ENCODE data around the gene BRCA2.

The BRCA2 gene

DNA sequence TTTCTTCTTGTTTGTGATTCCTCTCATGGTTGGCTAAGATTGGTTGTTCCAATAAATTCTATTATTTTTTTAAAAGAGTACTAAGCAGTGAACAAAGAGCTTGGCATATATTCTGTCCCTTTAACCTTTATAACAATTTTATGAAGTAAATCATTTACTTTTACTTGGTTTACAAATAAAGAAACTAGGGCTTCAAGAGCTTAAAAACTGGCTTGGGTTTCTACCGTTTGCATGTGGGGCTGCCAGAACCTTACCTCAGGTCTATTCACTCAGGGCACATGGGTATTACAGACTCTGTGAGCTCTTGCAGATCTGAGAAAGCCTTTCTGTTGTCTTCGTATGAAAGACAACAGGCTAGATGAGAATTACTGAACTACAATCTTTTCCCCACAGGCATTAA, 99.3 kb downstream of the BRCA2 start:
- Histone ChIP-seq H3K36me3 (ENCODE audit: insufficient read depth, low read length) (no peaks in the 10 kb centered on the region), H3K4me1 (ENCODE audit: control insufficient read depth, insufficient read depth, low read length, unreplicated experiment) (no peaks in the 10 kb centered on the region), H3K79me2 (ENCODE audit: control insufficient read depth, insufficient read depth, low read length, unreplicated experiment) (no peaks in the 10 kb centered on the region), H2AFZ (ENCODE audit: low read length, unreplicated experiment) (no peak overlapping the region), H3K4me3 (ENCODE audit: low read depth, low read length) (no peak overlapping the region), H3K27me3 (ENCODE audit: insufficient read depth, low read length) (no peaks in the 10 kb centered on the region), H3K27ac (ENCODE audit: low read depth, low read length) (no peak overlapping the region)

DNA sequence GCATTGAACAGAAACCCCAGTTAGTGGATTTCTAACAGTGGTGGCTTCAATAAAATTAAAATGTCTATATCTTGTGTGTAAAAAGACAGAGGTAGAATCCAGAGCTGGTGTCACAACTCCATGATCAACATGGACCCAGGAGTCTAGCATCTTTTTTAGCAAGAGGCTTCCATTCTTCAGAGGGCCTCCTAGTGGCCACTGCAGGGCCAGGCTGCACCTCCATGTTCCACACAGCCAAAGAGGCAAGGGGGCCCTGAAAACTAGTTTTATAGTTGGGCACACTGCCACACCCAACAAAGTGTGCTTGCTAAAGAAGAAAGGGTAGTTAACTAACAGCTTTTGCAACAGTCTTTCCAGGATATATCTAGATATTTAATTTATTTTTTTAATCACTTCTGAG, 99.7 kb downstream of the BRCA2 start:
- H3K79me2 ChIP-seq (ENCODE audit: control insufficient read depth, insufficient read depth, low read length, unreplicated experiment): no peaks in the 10 kb centered on the region
- no peaks in the 10 kb centered on the region for H3K27me3 ChIP-seq (ENCODE audit: insufficient read depth, low read length)
- H3K4me3 ChIP-seq (ENCODE audit: low read depth, low read length): no peak overlapping the region
- H3K4me1 ChIP-seq (ENCODE audit: control insufficient read depth, insufficient read depth, low read length, unreplicated experiment): no peaks in the 10 kb centered on the region
- no peaks in the 10 kb centered on the region for H3K36me3 ChIP-seq (ENCODE audit: insufficient read depth, low read length)
- no peak overlapping the region for H2AFZ ChIP-seq (ENCODE audit: low read length, unreplicated experiment)
- H3K27ac ChIP-seq (ENCODE audit: low read depth, low read length): no peak overlapping the region

DNA sequence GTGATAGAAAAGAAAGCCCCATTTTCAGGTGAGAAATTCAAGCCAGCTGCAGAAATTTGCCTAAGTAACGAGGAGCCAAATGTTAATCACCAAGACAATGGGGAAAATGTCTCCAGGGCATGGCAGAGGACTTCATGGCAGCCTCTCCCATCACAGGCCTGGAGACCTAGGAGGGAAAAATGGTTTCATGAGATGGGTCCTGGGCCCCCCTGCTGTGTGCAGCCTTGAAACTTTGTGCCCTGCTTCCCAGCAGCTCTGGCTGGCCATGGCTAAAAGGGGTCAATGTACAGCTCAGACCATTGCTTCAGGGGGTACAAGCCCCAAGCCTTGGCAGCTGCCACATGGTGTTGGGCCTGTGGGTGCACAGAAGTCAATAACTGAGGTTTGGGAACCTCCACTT, 102.7 kb downstream of the BRCA2 start:
- H2AFZ ChIP-seq (ENCODE audit: low read length, unreplicated experiment): no peak overlapping the region
- H3K79me2 ChIP-seq (ENCODE audit: control insufficient read depth, insufficient read depth, low read length, unreplicated experiment): no peaks in the 10 kb centered on the region
- no peaks in the 10 kb centered on the region for H3K36me3 ChIP-seq (ENCODE audit: insufficient read depth, low read length)
- no peaks in the 10 kb centered on the region for H3K27me3 ChIP-seq (ENCODE audit: insufficient read depth, low read length)
- H3K4me1 ChIP-seq (ENCODE audit: control insufficient read depth, insufficient read depth, low read length, unreplicated experiment): no peaks in the 10 kb centered on the region
- no peak overlapping the region for H3K27ac ChIP-seq (ENCODE audit: low read depth, low read length)
- H3K4me3 ChIP-seq (ENCODE audit: low read depth, low read length): no peak overlapping the region

DNA sequence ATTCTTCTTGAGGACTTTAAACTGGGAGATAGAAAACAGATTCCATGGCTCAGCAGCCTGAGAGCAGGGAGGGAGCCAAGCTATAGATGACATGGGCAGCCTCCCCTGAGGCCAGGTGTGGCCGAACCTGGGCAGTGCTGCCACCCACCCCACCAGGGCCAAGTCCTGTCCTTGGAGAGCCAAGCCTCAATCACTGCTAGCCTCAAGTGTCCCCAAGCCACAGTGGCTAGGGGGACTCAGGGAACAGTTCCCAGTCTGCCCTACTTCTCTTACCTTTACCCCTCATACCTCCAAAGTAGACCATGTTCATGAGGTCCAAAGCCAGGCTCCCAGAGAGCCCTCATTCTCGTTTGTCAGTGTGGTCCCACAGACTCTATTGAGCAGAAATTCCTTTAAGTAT, 104.6 kb downstream of the BRCA2 start:
- Histone ChIP-seq H3K36me3 (ENCODE audit: insufficient read depth, low read length) (no peaks in the 10 kb centered on the region), H3K4me1 (ENCODE audit: control insufficient read depth, insufficient read depth, low read length, unreplicated experiment) (no peaks in the 10 kb centered on the region), H2AFZ (ENCODE audit: low read length, unreplicated experiment) (no peak overlapping the region), H3K4me3 (ENCODE audit: low read depth, low read length) (no peak overlapping the region), H3K79me2 (ENCODE audit: control insufficient read depth, insufficient read depth, low read length, unreplicated experiment) (no peaks in the 10 kb centered on the region), H3K27me3 (ENCODE audit: insufficient read depth, low read length) (no peaks in the 10 kb centered on the region), H3K27ac (ENCODE audit: low read depth, low read length) (no peak overlapping the region)

DNA sequence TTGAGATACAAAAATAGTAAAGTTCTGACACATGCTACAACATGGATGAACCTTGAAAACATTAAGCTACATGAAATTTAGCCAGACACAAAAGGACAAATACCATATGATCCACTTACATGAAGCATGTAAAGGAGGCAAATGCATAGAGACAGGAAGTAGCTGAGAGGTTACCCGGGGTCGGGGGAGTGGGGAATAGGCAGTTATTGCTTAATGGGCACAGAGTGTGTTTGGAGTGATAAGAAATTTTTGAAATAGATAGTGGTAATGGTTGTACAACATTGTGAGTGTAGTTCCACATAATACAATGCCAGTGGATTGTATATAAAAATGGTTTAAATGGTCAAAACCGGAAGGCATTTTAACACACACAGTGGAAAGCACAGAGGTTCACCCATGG, 108.3 kb downstream of the BRCA2 start:
- peaks cover 9% of the 10 kb centered on the region for H3K4me1 ChIP-seq (ENCODE audit: control insufficient read depth, insufficient read depth, low read length, unreplicated experiment)
- no peak overlapping the region for H2AFZ ChIP-seq (ENCODE audit: low read length, unreplicated experiment)
- no peak overlapping the region for H3K27ac ChIP-seq (ENCODE audit: low read depth, low read length)
- no peaks in the 10 kb centered on the region for H3K79me2 ChIP-seq (ENCODE audit: control insufficient read depth, insufficient read depth, low read length, unreplicated experiment)
- H3K36me3 ChIP-seq (ENCODE audit: insufficient read depth, low read length): no peaks in the 10 kb centered on the region
- no peak overlapping the region for H3K4me3 ChIP-seq (ENCODE audit: low read depth, low read length)
- H3K27me3 ChIP-seq (ENCODE audit: insufficient read depth, low read length): no peaks in the 10 kb centered on the region

DNA sequence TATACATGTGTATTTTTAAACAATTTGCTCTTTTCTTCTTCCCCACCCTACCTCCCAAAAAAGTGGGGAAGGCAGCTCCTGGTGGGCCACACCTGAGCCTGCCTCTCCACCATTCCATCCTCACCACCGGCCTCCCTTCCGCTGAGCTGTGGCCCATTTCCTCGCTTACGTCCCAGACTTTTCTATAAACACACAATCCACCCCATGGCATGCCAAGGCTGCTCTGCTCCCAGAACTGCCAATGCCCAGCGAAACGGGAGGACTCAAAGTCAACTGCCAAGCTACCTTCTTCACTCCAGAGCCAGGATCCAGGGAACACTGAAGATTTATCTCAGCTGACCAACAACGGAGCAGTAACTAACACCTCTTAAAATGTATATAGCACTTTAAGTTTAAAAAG, 109.8 kb downstream of the BRCA2 start:
- H3K4me1 ChIP-seq (ENCODE audit: control insufficient read depth, insufficient read depth, low read length, unreplicated experiment): peaks cover 9% of the 10 kb centered on the region
- no peak overlapping the region for H2AFZ ChIP-seq (ENCODE audit: low read length, unreplicated experiment)
- H3K36me3 ChIP-seq (ENCODE audit: insufficient read depth, low read length): no peaks in the 10 kb centered on the region
- H3K79me2 ChIP-seq (ENCODE audit: control insufficient read depth, insufficient read depth, low read length, unreplicated experiment): no peaks in the 10 kb centered on the region
- H3K27me3 ChIP-seq (ENCODE audit: insufficient read depth, low read length): no peaks in the 10 kb centered on the region
- no peak overlapping the region for H3K27ac ChIP-seq (ENCODE audit: low read depth, low read length)
- H3K4me3 ChIP-seq (ENCODE audit: low read depth, low read length): no peak overlapping the region

DNA sequence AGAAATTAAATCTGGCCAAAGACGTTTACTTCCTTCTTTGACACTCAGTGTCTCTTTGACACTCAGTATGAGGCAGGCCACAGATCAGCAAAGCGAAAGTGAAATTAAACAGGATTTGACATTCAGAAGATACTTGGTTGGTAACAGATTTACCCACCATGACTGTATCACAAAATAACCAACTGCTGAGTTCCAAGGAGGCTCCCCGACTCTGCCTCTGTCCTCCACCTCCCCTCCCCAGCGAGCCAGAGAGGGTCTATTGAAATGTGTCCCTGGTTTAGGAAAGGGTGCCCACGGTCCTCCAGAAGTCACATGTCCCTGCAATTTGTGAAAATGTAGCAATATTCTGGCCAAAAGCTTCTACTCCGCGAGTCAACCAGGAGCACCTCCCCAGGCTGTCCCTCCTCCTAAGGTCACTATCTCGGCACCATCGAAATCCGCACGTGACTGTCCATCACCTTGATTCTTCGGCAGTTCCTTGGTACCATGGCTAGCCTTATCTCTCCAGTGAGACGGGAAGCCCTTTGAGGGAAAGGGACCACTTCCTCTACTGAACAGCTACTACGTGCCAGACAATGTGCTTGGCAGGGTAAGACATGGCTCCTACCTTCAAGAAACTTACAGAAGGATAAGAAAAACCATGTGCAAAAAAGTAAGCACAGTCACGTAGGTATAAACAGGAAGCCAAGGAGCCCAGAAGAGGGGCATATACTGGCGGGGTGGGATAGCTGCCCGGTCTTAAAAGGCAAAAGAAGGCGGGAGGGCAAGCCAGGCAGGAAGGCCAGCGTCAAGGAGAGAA, 111.1 kb downstream of the BRCA2 start:
- Histone ChIP-seq H3K79me2 (ENCODE audit: control insufficient read depth, insufficient read depth, low read length, unreplicated experiment) (no peaks in the 10 kb centered on the region), H3K4me1 (ENCODE audit: control insufficient read depth, insufficient read depth, low read length, unreplicated experiment) (peaks cover 9% of the 10 kb centered on the region), H2AFZ (ENCODE audit: low read length, unreplicated experiment) (peak overlapping the region; percentile 54), H3K27me3 (ENCODE audit: insufficient read depth, low read length) (no peaks in the 10 kb centered on the region), H3K36me3 (ENCODE audit: insufficient read depth, low read length) (no peaks in the 10 kb centered on the region), H3K4me3 (ENCODE audit: low read depth, low read length) (peak overlapping the region; percentile 85), H3K27ac (ENCODE audit: low read depth, low read length) (no peak overlapping the region)

DNA sequence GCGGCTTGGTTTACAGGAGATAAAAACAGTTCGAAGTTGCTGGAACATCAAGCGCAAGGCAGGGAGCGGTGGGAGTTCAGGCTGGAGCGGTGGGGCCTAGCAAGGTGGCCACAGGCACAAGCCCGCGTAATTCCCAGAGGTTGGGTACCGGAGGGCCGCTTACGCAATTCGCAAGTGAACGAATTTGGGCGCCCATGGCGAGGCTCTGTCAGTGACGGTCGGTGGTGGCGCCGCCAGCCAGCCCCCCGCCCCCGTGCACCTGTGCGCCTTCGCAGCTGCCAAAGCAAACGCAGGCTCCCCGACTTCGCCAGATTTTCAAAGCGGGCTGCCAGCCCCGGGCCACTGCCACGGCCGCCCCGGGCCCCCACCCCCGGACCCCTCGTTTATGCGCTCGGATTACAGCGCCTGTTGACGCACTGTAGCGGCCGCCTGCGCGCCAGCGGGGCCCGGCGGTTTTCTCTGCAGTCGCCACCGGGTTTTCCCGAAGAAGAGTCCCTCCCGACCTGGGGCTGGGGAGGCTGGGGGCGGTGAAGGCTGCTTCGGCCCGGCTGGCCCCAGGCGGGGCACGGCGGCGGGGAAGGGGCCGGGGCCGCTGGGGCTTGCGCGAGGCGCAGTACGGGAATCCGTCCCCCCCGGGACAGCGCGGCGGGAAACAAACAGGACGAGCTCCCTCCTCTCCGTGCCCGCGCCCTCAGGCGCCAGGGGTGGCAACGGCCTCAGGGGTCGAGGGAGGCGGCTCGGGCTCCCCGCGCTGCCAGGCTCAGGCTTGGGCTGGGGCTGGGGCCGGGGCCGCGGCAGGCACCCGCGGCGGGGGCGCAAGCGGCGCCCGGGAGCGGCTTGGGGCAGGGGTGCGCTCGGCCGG, 111.9 kb downstream of the BRCA2 start:
- H2AFZ ChIP-seq (ENCODE audit: low read length, unreplicated experiment): peak overlapping the region; percentile 91
- no peaks in the 10 kb centered on the region for H3K79me2 ChIP-seq (ENCODE audit: control insufficient read depth, insufficient read depth, low read length, unreplicated experiment)
- H3K27ac ChIP-seq (ENCODE audit: low read depth, low read length): no peak overlapping the region
- H3K36me3 ChIP-seq (ENCODE audit: insufficient read depth, low read length): no peaks in the 10 kb centered on the region
- peak overlapping the region; percentile 85 for H3K4me3 ChIP-seq (ENCODE audit: low read depth, low read length)
- H3K27me3 ChIP-seq (ENCODE audit: insufficient read depth, low read length): no peaks in the 10 kb centered on the region
- H3K4me1 ChIP-seq (ENCODE audit: control insufficient read depth, insufficient read depth, low read length, unreplicated experiment): peaks cover 9% of the 10 kb centered on the region

DNA sequence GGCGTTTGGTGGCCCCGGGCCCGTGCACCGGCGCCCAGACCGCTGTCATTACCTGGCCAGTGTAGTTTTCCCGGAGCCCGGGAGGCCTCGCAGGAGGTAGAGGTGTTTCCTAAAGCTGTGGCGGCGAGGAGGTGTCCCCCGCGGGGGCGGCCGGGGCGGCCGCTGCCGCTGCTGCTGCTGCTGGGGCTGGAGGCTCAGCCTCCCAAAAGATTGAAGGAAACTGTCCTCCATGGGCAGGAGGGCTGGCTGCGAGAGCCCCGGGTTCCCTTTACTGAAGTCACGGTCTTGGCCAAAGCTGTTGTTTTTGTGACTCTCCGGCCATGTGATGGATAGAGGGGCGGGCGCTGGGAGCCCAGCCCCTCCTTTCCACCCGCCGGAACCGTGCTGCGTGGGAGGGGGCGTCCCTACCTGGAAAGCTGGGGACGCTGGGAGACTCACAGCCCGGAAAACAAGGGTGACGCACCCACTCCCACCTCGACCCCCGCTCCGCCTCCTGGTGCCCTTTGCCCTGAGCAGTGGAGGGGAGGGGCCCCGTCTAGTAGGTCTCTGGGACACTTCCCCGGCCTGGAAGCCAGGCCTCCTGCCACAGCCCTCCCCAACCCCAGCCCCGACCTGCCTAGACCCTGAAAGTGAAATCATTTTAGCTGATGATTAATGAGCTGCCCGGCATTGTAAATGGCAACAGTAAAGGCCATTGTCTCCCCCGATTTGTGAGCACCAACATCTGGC, 112.7 kb downstream of the BRCA2 start, which contains the start of gene N4BP2L1:
Gene N4BP2L1, minus strand, starts transcription at position 279 of the 729 bp plus-strand sequence. Its CDS starts 48 bp downstream, at position 231.
- H3K79me2 ChIP-seq (ENCODE audit: control insufficient read depth, insufficient read depth, low read length, unreplicated experiment): no peaks in the 10 kb centered on the region
- no peak within 1 kb of the TSS for H3K27ac ChIP-seq (ENCODE audit: low read depth, low read length)
- H3K4me1 ChIP-seq (ENCODE audit: control insufficient read depth, insufficient read depth, low read length, unreplicated experiment): peaks cover 9% of the 10 kb centered on the region
- H2AFZ ChIP-seq (ENCODE audit: low read length, unreplicated experiment): peak within 1 kb of the TSS; percentile 91
- no peaks in the 10 kb centered on the region for H3K36me3 ChIP-seq (ENCODE audit: insufficient read depth, low read length)
- peak within 1 kb of the TSS; percentile 85 for H3K4me3 ChIP-seq (ENCODE audit: low read depth, low read length)
- no peaks in the 10 kb centered on the region for H3K27me3 ChIP-seq (ENCODE audit: insufficient read depth, low read length)

DNA sequence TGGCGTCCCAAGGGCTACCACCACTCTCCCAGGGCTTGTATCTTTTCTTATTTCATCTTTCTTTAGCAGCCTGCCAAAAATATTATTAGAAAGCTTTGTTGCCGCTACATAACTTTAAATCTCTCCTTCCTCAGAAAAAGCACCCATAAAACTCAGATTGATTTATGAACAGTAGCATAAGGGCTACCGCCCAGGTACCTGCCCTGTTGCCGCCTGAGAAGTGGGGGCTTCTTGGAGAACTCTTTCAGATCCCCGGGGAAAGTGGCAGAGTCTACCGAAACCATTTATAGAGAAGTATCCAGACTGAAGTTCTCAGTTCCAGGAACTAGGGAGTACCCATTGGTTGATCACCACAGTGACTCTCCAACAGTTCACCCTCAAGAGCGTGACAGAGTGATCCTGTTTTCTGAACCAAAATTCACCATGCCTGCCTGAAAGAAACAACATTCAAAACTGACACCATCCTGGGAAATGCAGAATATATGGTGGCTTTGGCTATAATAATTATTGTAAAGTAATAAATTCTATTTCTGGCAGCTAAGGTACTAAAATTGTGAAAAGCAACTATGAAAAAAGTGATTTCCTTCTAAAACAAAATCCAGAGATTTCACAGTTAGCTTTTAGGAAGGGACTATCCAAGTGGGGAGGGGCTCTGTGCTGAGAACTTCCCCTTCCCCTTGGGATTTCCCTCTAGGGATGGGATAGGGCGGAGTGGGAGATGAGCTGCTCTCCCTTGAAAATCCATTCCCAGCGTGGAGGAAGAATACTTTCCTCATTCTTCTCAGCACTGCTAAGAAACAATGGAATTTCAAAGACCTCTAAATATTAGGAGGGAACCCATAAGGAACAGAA, 113.5 kb downstream of the BRCA2 start:
- Histone ChIP-seq H2AFZ (ENCODE audit: low read length, unreplicated experiment) (peak overlapping the region; percentile 91), H3K36me3 (ENCODE audit: insufficient read depth, low read length) (no peaks in the 10 kb centered on the region)

More for the DNA sequence above, 113.5 kb downstream of the BRCA2 start:
- H3K4me3 ChIP-seq (ENCODE audit: low read depth, low read length): peak overlapping the region; percentile 85
- no peaks in the 10 kb centered on the region for H3K27me3 ChIP-seq (ENCODE audit: insufficient read depth, low read length)
- no peaks in the 10 kb centered on the region for H3K79me2 ChIP-seq (ENCODE audit: control insufficient read depth, insufficient read depth, low read length, unreplicated experiment)
- H3K4me1 ChIP-seq (ENCODE audit: control insufficient read depth, insufficient read depth, low read length, unreplicated experiment): peaks cover 9% of the 10 kb centered on the region
- no peak overlapping the region for H3K27ac ChIP-seq (ENCODE audit: low read depth, low read length)

Measured in ACC112 (cell line).